GM19324 (cell line): ENCODE measurements around the gene ZNF219.
"Not testable (repeated sequence)": the region's sequence is repeated elsewhere in the genome, so short reads cannot be mapped to it uniquely, and the experiment has no call there.

Source experiments
- ATAC-seq: cut with Tn5 transposase; IDR thresholded peaks from one replicate; pipeline ENCODE4 v1.9.1; 2021; ENCODE audit warnings: mild to moderate bottlenecking, moderate library complexity; ENCODE audit not compliant: unreplicated experiment, low FRiP score

Gene ZNF219

DNA sequence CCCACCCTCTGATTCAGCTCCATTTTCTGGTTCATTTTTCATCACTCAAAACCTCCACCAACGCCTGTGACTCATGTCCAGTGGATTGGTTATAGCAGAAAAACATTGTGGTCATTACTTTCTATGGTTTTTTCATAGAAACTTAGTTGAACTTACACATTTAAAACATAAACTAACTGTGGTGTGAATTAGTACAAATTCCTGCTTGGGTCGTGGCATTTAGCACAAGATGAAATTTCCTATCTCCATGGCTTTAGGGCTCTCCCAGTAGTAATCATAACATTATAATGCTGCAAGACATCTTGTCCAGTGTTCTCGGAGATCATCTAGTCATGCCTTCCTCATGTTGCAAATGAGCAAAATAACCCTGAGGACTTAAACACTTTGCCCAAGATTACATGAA, 49.2 kb downstream of the ZNF219 start:
- no peak for ATAC-seq

DNA sequence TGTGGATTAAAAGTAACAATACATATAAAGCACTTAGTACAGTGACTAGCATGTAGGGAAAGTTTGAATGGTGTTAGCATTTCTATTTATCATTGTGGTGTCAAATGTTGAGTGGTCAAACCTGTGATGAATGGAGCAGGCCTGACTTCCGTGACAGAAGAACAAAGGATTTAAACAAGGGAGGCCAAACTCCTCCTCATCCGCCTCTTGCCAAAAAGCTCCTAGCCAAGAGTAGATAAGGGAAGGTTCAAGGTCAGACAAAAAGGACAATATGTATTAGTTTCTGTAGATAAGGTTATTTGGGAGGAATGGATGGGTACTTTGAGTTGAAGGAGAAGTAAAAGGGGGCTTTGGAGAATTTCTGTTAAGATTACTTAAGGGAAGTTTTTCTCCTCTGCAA, 49.8 kb downstream of the ZNF219 start:
- ATAC-seq, result no peak

DNA sequence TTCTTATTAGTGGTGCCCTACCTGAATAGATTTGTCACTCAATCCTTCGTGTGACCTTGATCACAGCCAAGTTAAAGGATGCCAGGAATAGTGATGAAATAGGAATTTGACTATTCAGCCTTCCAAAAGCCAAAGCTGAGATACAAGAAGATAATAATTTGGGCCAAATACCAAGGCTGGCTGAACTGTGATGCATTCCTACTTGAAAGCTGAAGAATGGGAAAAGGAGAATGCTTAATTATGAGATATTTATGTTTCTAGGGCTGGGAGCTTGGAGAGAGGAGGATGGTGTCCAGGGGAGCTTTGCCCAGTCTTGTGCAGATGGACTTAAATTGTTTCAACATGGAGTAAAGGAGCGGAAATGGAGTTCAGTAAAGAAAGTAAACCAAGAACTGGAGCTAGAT, 51.1 kb downstream of the ZNF219 start:
- ATAC-seq, result no peak

DNA sequence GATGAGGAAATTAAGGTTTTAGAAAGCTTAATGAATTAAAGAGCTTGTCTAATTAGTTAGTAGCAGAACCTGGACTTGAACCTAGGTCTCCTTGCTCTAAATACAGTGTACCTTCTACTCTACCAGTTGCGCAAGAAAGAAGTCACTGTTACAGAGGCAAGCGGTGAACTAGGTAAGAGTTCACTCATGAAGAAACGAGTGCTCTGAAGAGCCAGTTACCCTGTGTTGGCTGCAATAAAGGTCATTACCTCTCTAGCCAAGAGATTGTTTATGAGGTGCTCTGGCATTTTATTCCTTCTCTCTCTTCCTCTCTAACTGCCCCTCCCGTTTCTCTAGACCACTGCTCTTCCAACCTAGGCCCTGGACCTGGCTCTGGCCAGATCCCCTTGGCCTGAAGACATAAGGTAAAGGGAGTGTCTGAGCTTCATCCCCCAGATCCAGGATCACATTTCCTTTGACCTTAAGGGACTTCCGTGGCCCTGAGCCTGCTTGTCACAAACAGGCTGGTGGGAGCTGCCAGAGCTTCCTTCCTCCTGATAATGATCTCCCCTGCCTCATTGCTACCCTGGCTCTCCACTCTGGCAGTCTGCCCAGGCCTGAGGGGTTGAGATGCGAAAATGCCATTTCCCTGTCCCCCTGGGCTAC, 54.4 kb downstream of the ZNF219 start:
- no peak for ATAC-seq

DNA sequence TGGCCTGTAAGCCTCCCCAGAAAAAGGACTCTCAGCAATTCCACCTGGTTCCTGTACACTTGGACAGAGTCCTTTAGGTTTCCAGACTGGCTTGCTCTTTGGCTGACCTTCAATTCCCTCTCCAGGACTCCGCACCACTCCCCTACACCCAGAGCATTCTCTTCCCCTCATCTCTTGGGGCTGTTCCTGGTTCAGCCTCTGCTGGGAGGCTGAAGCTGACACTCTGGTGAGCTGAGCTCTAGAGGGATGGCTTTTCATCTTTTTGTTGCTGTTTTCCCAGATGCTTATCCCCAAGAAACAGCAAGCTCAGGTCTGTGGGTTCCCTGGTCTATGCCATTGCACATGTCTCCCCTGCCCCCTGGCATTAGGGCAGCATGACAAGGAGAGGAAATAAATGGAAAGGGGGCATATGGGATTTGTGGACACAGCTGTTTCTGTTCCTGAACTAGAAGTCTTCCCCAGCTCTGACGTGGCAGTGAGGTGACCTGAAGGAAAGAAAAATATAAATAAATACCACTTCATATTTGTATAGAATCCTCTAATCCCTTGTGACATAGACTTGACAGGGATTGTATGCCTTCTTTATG, 55.0 kb downstream of the ZNF219 start:
- no peak for ATAC-seq

DNA sequence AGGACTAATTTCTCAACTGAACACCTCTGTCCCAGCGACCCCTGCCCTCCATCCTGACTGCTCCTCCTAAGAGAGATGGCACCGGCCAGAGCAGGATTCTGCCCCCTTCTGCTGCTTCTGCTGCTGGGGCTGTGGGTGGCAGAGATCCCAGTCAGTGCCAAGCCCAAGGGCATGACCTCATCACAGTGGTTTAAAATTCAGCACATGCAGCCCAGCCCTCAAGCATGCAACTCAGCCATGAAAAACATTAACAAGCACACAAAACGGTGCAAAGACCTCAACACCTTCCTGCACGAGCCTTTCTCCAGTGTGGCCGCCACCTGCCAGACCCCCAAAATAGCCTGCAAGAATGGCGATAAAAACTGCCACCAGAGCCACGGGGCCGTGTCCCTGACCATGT, 55.5 kb downstream of the ZNF219 start:
- ATAC-seq, result no peak

DNA sequence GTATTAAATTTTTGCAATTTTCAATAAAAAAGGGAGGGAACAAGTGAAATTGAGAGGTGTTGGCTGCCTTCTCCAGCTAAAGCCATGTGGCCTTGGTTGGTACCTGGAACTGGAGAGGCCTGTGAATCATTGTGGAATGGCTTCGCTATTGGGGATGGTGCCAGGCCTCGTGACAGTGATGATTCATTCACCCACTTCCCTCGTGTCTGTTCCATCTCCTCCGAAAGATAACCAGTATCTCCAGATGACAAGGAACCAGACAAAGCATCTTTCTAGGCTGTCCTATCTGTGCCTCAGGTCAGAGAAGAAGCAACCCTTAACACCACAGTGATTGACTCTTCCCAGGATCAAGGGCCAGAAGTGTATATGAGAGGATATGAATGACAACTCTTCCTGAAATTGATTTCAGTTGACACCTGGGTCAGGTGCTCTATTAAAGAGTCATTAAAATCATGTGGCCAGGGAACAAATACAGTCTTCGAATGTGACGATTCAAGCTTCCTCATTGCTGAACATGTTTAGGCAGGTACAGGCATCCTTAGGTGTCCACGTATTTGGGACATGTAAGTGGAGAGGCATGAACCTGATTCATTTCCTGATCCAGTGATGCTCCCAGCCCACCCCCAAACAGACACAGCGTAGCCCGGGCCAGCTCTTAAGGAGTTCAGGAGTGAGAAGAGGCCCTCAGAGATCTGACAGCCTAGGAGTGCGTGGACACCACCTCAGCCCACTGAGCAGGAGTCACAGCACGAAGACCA, 56.6 kb downstream of the ZNF219 start, which contains the start of gene RNASE7:
RNASE7 (plus strand) TSS at position 687 of the 758 bp plus-strand sequence. CDS start 631 bp downstream, outside the sequence.
- no peak for ATAC-seq

DNA sequence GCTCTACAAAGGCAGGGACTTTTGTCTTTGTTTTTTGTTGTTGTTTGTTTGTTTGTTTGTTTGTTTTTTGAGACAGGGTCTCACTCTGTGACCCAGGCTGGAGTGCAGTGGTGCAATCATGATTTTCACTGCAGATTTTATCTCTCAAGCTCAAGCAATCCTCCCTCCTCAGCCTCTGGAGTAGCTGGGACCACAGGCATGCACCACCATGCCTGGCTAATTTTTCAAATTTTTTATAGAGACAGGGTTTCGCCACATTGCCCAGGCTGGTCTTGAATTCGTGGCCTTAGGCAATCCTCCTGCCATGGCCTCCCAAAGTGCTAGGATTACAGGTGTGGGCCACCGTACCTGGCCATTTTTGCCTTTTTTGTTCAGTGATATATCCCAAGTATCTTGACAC, 57.5 kb downstream of the ZNF219 start:
- not testable (repeated sequence) for ATAC-seq

DNA sequence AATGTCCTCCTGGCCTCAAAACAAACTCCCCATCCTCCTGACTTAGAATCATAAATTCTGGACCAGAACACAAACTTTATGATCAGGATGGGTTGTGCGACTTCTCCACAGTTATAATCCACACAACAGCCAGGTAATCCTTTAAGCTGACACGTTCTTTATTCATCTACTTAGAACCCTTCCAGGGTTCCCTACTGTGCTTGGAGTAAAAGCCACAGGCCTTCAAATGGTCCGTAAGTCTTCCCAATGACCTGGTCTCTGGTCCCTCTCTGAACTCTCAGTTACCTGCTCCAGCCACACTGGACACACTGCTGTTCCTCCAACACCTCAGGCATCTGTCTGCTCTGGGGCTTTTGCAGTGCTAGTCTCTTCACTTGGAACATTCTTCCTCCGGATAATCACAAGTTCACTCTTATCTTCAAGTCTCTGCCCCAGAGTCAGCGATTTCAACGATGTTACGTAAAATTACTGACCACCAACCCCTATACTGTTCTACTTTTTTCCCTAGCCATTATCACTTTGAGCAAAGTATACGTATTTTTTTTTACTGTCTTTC, 58.0 kb downstream of the ZNF219 start:
- ATAC-seq, result no peak
